Measurements from ENCODE around the gene SLC9A8. TPM values are rescaled to one million over a fixed set of nuclear protein-coding genes. Genes with fewer than 3 reads are reported as not detected.

The SLC9A8 gene
- total and polyA plus RNA-seq, 4 donors = 7.8 to 21.1 (median 14.4) TPM

DNA sequence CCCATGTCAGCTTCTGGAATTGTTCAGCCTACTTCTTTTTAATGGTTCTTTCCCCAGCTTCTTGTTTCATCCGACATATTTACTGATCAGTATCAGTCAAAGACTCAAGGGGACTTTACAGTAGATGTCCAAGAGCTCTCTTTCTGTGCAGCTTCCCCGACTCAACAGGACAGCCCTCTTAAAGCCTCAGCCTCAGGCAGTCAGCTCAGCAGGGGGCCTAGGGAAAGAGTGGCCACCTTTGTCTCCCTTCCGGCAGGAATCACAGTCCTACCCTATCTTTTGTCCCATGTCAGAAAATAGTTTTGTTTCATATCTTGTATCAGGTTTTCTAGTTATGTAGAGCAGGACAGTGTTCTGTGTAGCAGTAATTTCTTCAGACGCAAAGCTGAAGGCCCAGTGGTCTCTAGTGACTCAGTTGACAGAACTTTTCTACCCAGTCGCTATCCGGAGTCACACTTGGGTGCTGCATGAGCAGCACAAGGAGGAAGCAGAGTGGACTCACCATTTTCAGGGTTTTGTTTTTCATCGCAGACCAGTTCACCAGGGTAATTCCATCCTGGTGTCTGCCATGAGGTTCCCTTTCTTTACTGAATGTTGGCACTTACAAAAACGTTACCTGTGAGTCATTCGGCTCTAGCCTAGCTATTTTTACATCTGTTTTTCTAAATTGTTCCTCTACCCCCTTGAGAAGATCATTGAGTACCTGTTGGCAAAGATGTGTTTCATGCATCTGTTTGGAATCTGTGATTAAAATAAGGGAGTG is 55.0 kb downstream of the SLC9A8 start:
- Histone ChIP-seq H3K4me1 (ENCODE audit: control insufficient read depth in 5 of 5, insufficient read depth in 5 of 5, low read length in 5 of 5) (no peaks in the 10 kb centered on the region), H3K9me3 (ENCODE audit: control insufficient read depth in 4 of 4, insufficient read depth in 3 of 4, low read length in 3 of 4) (no peaks in the 10 kb centered on the region), H3K27me3 (ENCODE audit: control insufficient read depth in 3 of 3, insufficient read depth in 3 of 3, low read length in 2 of 3) (no peaks in the 10 kb centered on the region), H3K4me3 (no peak overlapping the region), H3K9ac (ENCODE audit: insufficient read depth in 1 of 2, low read length in 2 of 2) (no peak overlapping the region), H3K27ac (ENCODE audit: low read depth in 1 of 2, low read length in 1 of 2) (no peak overlapping the region), H3K36me3 (ENCODE audit: control insufficient read depth in 4 of 4, insufficient read depth in 4 of 4, low read length in 4 of 4) (peaks cover 21 to 33% (median 30%) of the 10 kb centered on the region in 4 donors)
- TF ChIP-seq, protein P1, sequence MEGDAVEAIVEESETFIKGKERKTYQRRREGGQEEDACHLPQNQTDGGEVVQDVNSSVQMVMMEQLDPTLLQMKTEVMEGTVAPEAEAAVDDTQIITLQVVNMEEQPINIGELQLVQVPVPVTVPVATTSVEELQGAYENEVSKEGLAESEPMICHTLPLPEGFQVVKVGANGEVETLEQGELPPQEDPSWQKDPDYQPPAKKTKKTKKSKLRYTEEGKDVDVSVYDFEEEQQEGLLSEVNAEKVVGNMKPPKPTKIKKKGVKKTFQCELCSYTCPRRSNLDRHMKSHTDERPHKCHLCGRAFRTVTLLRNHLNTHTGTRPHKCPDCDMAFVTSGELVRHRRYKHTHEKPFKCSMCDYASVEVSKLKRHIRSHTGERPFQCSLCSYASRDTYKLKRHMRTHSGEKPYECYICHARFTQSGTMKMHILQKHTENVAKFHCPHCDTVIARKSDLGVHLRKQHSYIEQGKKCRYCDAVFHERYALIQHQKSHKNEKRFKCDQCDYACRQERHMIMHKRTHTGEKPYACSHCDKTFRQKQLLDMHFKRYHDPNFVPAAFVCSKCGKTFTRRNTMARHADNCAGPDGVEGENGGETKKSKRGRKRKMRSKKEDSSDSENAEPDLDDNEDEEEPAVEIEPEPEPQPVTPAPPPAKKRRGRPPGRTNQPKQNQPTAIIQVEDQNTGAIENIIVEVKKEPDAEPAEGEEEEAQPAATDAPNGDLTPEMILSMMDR (IDR thresholded peaks at IDR 0.05; ENCODE audit: control extremely low read depth, extremely low read depth) = no peak
- 88% methylated on average over 9 of the region's 9 CpGs for WGBS, 2 donors
- DNase-seq (no peak), ATAC-seq (ENCODE audit: insufficient read depth, low FRiP score) (no peak)

DNA sequence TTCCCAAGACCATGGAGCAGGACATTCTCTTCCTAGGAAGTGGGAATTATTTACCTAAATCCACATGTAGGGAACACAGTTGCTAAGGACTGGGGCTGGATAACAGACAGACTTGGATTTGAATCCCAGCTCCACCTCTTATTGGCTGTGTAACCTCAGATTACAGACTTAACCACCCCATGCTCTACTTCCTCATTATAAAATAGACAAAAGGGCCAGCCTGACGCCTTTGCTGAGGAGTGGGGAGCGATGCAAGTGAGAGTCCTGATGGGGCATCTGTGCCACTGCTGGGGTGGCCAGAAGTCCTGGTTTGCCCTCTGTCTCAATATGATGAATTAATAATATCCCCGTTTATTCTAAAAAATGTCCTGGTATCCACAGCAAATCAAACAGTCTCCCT is 55.9 kb downstream of the SLC9A8 start:
- Histone ChIP-seq H3K4me1 (ENCODE audit: control insufficient read depth in 5 of 5, insufficient read depth in 5 of 5, low read length in 5 of 5) (no peaks in the 10 kb centered on the region), H3K27me3 (ENCODE audit: control insufficient read depth in 3 of 3, insufficient read depth in 3 of 3, low read length in 2 of 3) (no peaks in the 10 kb centered on the region), H3K4me3 (no peak overlapping the region), H3K9me3 (ENCODE audit: control insufficient read depth in 4 of 4, insufficient read depth in 3 of 4, low read length in 3 of 4) (no peaks in the 10 kb centered on the region), H3K27ac (ENCODE audit: low read depth in 1 of 2, low read length in 1 of 2) (no peak overlapping the region), H3K36me3 (ENCODE audit: control insufficient read depth in 4 of 4, insufficient read depth in 4 of 4, low read length in 4 of 4) (peaks cover 20 to 33% (median 31%) of the 10 kb centered on the region in 4 donors), H3K9ac (ENCODE audit: insufficient read depth in 1 of 2, low read length in 2 of 2) (no peak overlapping the region)
- ATAC-seq (ENCODE audit: insufficient read depth, low FRiP score) (no peak), DNase-seq (no peak)
- TF ChIP-seq, protein P1 (IDR thresholded peaks at IDR 0.05; ENCODE audit: control extremely low read depth, extremely low read depth) = no peak
- 68 to 80% methylated on average over 3 of the region's 3 CpGs for WGBS, 2 donors

DNA sequence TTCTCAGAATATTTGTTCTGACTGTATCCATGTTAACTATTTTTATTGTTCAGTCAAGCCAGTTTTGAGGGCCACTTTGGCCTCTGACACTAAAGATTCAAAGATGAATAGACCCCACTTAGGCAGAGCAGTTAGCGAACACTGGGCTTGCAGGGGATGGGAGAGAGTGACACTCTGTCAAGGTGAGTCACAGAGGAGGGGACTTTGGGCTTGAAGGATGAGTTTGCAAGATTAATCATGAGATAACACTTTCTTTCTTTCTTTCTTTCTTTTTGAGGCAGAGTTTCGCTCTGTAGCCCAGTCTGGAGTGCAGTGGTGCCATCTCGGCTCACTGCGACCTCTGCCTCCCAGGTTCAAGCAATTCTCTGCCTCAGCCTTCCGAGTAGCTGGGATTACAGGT is 56.3 kb downstream of the SLC9A8 start:
- Histone ChIP-seq H3K36me3 (ENCODE audit: control insufficient read depth in 4 of 4, insufficient read depth in 4 of 4, low read length in 4 of 4) (peaks cover 18 to 33% (median 30%) of the 10 kb centered on the region in 4 donors), H3K27me3 (ENCODE audit: control insufficient read depth in 3 of 3, insufficient read depth in 3 of 3, low read length in 2 of 3) (no peaks in the 10 kb centered on the region)

More for the DNA sequence above, 56.3 kb downstream of the SLC9A8 start:
- 89 to 98% methylated on average over 5 of the region's 5 CpGs for WGBS, 2 donors
- Histone ChIP-seq H3K9ac (ENCODE audit: insufficient read depth in 1 of 2, low read length in 2 of 2) (no peak overlapping the region), H3K27ac (ENCODE audit: low read depth in 1 of 2, low read length in 1 of 2) (no peak overlapping the region), H3K9me3 (ENCODE audit: control insufficient read depth in 4 of 4, insufficient read depth in 3 of 4, low read length in 3 of 4) (no peaks in the 10 kb centered on the region), H3K4me1 (ENCODE audit: control insufficient read depth in 5 of 5, insufficient read depth in 5 of 5, low read length in 5 of 5) (peaks cover 0 to under 1% (median 0%) of the 10 kb centered on the region in 5 donors), H3K4me3 (no peak overlapping the region)
- no peak for ATAC-seq (ENCODE audit: insufficient read depth, low FRiP score)
- no peak for DNase-seq
- TF ChIP-seq, protein P1 (IDR thresholded peaks at IDR 0.05; ENCODE audit: control extremely low read depth, extremely low read depth) = no peak
